GM12878 (cell line): ENCODE data around the gene VASH2. TPM values are rescaled to one million over a fixed set of nuclear protein-coding genes. Genes with fewer than 3 reads are reported as not detected.

Experiments
- ATAC-seq: fragments of 200-7000 bp; cut with Tn5 transposase; 3 replicates; pipeline ENCODE4 v1.9.1; 2020; ENCODE audit warnings: mild to moderate bottlenecking, moderate library complexity
- BruUV-seq: library from RNA; stranded (reverse); fragments of 400-500 nt; replicated peaks from 2 replicates; lab custom pipeline; 2021; lab: Mats Ljungman, UMichigan
- CTCF ChIA-PET: fragments of 300-600 bp; sonication (Branson Sonifier 250); formaldehyde crosslinking; extraction: SDS; loops from one replicate; lab custom pipeline; 2021; ENCODE audit warnings: inconsistent platforms; lab: Yijun Ruan, JAX
- POLR2A ChIA-PET: fragments of 350-600 bp; formaldehyde crosslinking; extraction: SDS; loops from one replicate; lab custom pipeline; 2021; ENCODE audit warnings: inconsistent platforms; lab: Charles Lee
- RAD21 ChIA-PET: fragments of 300-600 bp; sonication (Branson Sonifier 250); formaldehyde crosslinking; loops from one replicate; lab custom pipeline; 2023; ENCODE audit warnings: antibody characterized with exemption; ENCODE audit not compliant: unreplicated experiment; lab: Charles Lee
- SMC1A ChIA-PET: fragments of 300-600 bp; sonication (Branson Sonifier 250); formaldehyde crosslinking; loops from one replicate; lab custom pipeline; 2023; ENCODE audit not compliant: unreplicated experiment, uncharacterized antibody; lab: Charles Lee
- DNase-seq: peaks from one replicate; pipeline ENCODE4 v3.0.0-alpha.2; 2011; ENCODE audit warnings: low read depth, low spot score
- FAIRE-seq: peaks from 3 replicates; lab custom pipeline; 2011; peaks lifted over from hg19 to GRCh38; lab: Jason Lieb, UNC
- H2AFZ ChIP-seq: 2 replicates; pipeline ENCODE4 v1.6.0; 2011; ENCODE audit warnings: low read depth, low read length, control low read depth; ENCODE audit not compliant: control insufficient read depth
- H3K27ac ChIP-seq: 2 replicates; pipeline ENCODE4 v1.5.1; 2011; ENCODE audit warnings: control low read depth; ENCODE audit not compliant: control insufficient read depth, insufficient read depth
- H3K27me3 ChIP-seq, 2 experiments: replicated peaks in 1 of 2; 2 replicates each; pipeline versions ENCODE4 v1.6.0 to v1.6.1; 2011; ENCODE audit warnings: low read length in 1 of 2; ENCODE audit not compliant: control insufficient read depth in 2 of 2, insufficient read depth in 2 of 2
- H3K36me3 ChIP-seq, 2 experiments: 2 replicates each; pipeline ENCODE4 v1.5.1; 2011; ENCODE audit warnings: low read length in 1 of 2; ENCODE audit not compliant: control insufficient read depth in 2 of 2, insufficient read depth in 2 of 2
- H3K4me1 ChIP-seq: 2 replicates; pipeline ENCODE4 v1.6.1; 2011; ENCODE audit warnings: mild to moderate bottlenecking, low read length, moderate library complexity, mixed read lengths; ENCODE audit not compliant: control insufficient read depth, insufficient read depth
- H3K4me2 ChIP-seq: 2 replicates; pipeline ENCODE4 v1.6.0; 2011; ENCODE audit warnings: control low read depth; ENCODE audit not compliant: control insufficient read depth, insufficient read depth
- H3K4me3 ChIP-seq: fragments of 200-600 bp; sonication (generic); 2 replicates; pipeline ENCODE4 v1.5.1; 2016
- H3K79me2 ChIP-seq: 2 replicates; pipeline ENCODE4 v1.6.0; 2011; ENCODE audit warnings: low read length; ENCODE audit not compliant: control insufficient read depth, insufficient read depth
- H3K9ac ChIP-seq: 2 replicates; pipeline ENCODE4 v1.8.0; 2011; ENCODE audit warnings: low read length, control low read depth, mixed read lengths; ENCODE audit not compliant: control insufficient read depth, insufficient read depth
- H3K9me3 ChIP-seq: replicated peaks from 3 replicates; pipeline ENCODE4 v1.5.1; 2011; ENCODE audit warnings: mild to moderate bottlenecking, low read length; ENCODE audit not compliant: control insufficient read depth, insufficient read depth
- H4K20me1 ChIP-seq: 2 replicates; pipeline ENCODE4 v1.6.0; 2011; ENCODE audit not compliant: control insufficient read depth, insufficient read depth
- ATF7 ChIP-seq: fragments of 450-650 bp; IDR thresholded peaks from 2 replicates; pipeline ENCODE4 v1.6.1; 2016; ENCODE audit warnings: low read depth, mild to moderate bottlenecking
- CBX3 ChIP-seq: fragments of 200-600 bp; sonication (generic); IDR thresholded peaks from 2 replicates; pipeline ENCODE4 v1.6.1; 2016; ENCODE audit warnings: low read depth, borderline replicate concordance
- CREB1 ChIP-seq: IDR thresholded peaks from 2 replicates; pipeline ENCODE4 v1.6.1; 2012; ENCODE audit warnings: low read depth, mild to moderate bottlenecking, inconsistent platforms
- EED ChIP-seq: sonication (generic); IDR thresholded peaks from 2 replicates; pipeline ENCODE4 v1.6.1; 2016; ENCODE audit warnings: antibody characterized with exemption, low read depth
- ESRRA ChIP-seq: IDR thresholded peaks from 2 replicates; pipeline ENCODE4 v1.6.1; 2012; ENCODE audit warnings: mild to moderate bottlenecking, low read length, improper control_type of control experiment
- EZH2 ChIP-seq: IDR thresholded peaks from 2 replicates; pipeline ENCODE4 v1.6.1; 2012; ENCODE audit warnings: low read depth, mild to moderate bottlenecking, control low read depth, inconsistent platforms, low read length, borderline replicate concordance; ENCODE audit not compliant: control insufficient read depth
- FOS ChIP-seq: IDR thresholded peaks from 3 replicates; pipeline ENCODE4 v1.6.1; 2011; ENCODE audit warnings: borderline replicate concordance; ENCODE audit not compliant: insufficient read length; ENCODE audit errors: extremely low read depth
- FOXK2 ChIP-seq: fragments of 450-650 bp; IDR thresholded peaks from 2 replicates; pipeline ENCODE4 v1.6.1; 2017; ENCODE audit warnings: mild to moderate bottlenecking, moderate library complexity
- IKZF2 ChIP-seq, 2 experiments: fragments of 450-650 bp; IDR thresholded peaks; 2 replicates each; pipeline ENCODE4 v1.6.1; 2017; ENCODE audit warnings: mild to moderate bottlenecking in 2 of 2, moderate library complexity in 2 of 2
- NR2C1 ChIP-seq: fragments of 450-650 bp; IDR thresholded peaks from 2 replicates; pipeline ENCODE4 v1.6.1; 2017; ENCODE audit warnings: antibody characterized with exemption, mild to moderate bottlenecking, moderate library complexity
- SPI1 ChIP-seq: IDR thresholded peaks from 2 replicates; pipeline ENCODE4 v1.6.1; 2011; ENCODE audit warnings: low read depth, mild to moderate bottlenecking, low read length, moderate library complexity, borderline replicate concordance; ENCODE audit not compliant: insufficient read depth
- YBX1 ChIP-seq: fragments of 450-650 bp; IDR thresholded peaks from 2 replicates; pipeline ENCODE4 v1.6.1; 2016; ENCODE audit warnings: antibody characterized with exemption
- ZBED1 ChIP-seq: IDR thresholded peaks from 2 replicates; pipeline ENCODE4 v1.6.1; 2016; ENCODE audit warnings: borderline replicate concordance
- ZNF217 ChIP-seq: fragments of 450-650 bp; IDR thresholded peaks from 2 replicates; pipeline ENCODE4 v1.6.1; 2017; ENCODE audit warnings: antibody characterized with exemption, mild to moderate bottlenecking
- WGBS: methylation state at CpG from one replicate; pipeline ENCODE4 v1.1.6; 2016; ENCODE audit warnings: low lambda C conversion rate; ENCODE audit not compliant: insufficient replicate concordance, insufficient coverage; ENCODE audit errors: missing lambda C conversion rate; 5-methylcytosine and 5-hydroxymethylcytosine counted together
- in situ Hi-C: fragments of 300-500 bp; cut with MboI; formaldehyde crosslinking; loops from 9 replicates; pipeline ENCODE4 v1.14.3; 2018; ENCODE audit warnings: mixed read lengths
- intact Hi-C: fragments of 100-400 bp; cut with micrococcal nuclease; formaldehyde crosslinking; loops from one replicate; pipeline ENCODE4 v1.14.2; 2022; ENCODE audit not compliant: unreplicated experiment
- polyA plus RNA-seq, 11 experiments: library from polyadenylated mRNA; depleted of rRNA in 4 of 11; unstranded in 6 of 11; stranded (reverse) in 5 of 11; fragments of >200 nt; fragmentation: Nextera tagmentation in 4 of 11; fragmentation: Illumina TruSeq in 1 of 11; extraction: Ambion mirVana in 4 of 11; extraction: Trizol in 1 of 11; gene quantifications; 1 replicate in 1 of 11; 2 replicates in 10 of 11; pipeline versions ENCODE4 v1.2.1 to v1.2.3, GENCODE V29; 2011 to 2016; ENCODE audit warnings: inconsistent platforms in 2 of 11, missing spikeins in 2 of 11, low read depth in 1 of 11
- total RNA-seq, 4 experiments: library from RNA; depleted of rRNA in 3 of 4; stranded (reverse); fragments of >200 nt in 3 of 4; fragmentation: Illumina TruSeq in 1 of 4; extraction: Trizol in 1 of 4; gene quantifications; 2 replicates each; pipeline versions ENCODE4 v1.2.1 to v1.2.3, GENCODE V29; 2013 to 2021
- TF ChIP-seq, protein P1 (sequence below): fragments of 450-650 bp; IDR thresholded peaks from 2 replicates; pipeline ENCODE4 v1.6.1; 2017; ENCODE audit warnings: antibody characterized with exemption, mild to moderate bottlenecking, moderate library complexity
- TF ChIP-seq, protein P2 (sequence below): fragments of 450-650 bp; IDR thresholded peaks from 2 replicates; pipeline ENCODE4 v1.6.1; 2017; ENCODE audit warnings: borderline replicate concordance

VASH2 gene
- total and polyA plus RNA-seq, 10 of the 15 experiments (the other 5 are each of a cell fraction or from before 2014, with no cell fraction given), result 5.4 to 29.7 (median 21.7) TPM

DNA sequence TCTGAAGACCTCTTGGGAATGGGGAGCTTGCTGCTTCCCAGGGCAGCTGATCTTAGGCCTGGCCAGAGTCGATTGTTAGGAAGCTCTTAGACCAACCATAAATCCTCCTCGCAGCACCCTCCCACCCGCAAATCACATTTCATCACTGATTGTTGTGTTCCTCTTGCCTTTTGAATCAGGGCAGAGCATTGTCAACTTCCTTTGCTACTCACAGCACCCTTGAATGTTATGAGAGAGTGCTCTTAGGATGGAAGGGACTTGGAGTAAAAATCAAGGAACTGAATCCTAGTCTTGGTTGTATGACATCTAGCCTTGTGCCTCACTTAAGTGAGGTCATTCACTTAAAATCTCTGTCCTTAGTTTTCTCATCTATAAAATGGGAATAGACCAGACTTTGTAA lies 3.0 kb downstream of the VASH2 start:
- no peak for TF ChIP-seq ATF7
- peak in 1 of 2 experiments; percentile 14; a peak in 1 of 4 replicates for TF ChIP-seq IKZF2 (IDR thresholded peaks at IDR 0.05)
- TF ChIP-seq, protein P1, sequence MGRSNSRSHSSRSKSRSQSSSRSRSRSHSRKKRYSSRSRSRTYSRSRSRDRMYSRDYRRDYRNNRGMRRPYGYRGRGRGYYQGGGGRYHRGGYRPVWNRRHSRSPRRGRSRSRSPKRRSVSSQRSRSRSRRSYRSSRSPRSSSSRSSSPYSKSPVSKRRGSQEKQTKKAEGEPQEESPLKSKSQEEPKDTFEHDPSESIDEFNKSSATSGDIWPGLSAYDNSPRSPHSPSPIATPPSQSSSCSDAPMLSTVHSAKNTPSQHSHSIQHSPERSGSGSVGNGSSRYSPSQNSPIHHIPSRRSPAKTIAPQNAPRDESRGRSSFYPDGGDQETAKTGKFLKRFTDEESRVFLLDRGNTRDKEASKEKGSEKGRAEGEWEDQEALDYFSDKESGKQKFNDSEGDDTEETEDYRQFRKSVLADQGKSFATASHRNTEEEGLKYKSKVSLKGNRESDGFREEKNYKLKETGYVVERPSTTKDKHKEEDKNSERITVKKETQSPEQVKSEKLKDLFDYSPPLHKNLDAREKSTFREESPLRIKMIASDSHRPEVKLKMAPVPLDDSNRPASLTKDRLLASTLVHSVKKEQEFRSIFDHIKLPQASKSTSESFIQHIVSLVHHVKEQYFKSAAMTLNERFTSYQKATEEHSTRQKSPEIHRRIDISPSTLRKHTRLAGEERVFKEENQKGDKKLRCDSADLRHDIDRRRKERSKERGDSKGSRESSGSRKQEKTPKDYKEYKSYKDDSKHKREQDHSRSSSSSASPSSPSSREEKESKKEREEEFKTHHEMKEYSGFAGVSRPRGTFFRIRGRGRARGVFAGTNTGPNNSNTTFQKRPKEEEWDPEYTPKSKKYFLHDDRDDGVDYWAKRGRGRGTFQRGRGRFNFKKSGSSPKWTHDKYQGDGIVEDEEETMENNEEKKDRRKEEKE, result no peak
- TF ChIP-seq, protein P2, sequence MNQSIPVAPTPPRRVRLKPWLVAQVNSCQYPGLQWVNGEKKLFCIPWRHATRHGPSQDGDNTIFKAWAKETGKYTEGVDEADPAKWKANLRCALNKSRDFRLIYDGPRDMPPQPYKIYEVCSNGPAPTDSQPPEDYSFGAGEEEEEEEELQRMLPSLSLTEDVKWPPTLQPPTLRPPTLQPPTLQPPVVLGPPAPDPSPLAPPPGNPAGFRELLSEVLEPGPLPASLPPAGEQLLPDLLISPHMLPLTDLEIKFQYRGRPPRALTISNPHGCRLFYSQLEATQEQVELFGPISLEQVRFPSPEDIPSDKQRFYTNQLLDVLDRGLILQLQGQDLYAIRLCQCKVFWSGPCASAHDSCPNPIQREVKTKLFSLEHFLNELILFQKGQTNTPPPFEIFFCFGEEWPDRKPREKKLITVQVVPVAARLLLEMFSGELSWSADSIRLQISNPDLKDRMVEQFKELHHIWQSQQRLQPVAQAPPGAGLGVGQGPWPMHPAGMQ, result no peak
- TF ChIP-seq ESRRA, result no peak
- no peak for TF ChIP-seq EZH2
- TF ChIP-seq ZNF217, result 0 out of 2 replicates have a peak, but pooled peaks have one; percentile 34
- no peak for TF ChIP-seq CBX3
- TF ChIP-seq ZBED1, result no peak
- no peak for TF ChIP-seq FOS
- no peak for TF ChIP-seq YBX1
- peak; percentile 14; the same call in 1 of the 2 replicates for TF ChIP-seq SPI1
- TF ChIP-seq EED, result peak; percentile 17; the same call in 1 of the 2 replicates
- TF ChIP-seq FOXK2, result no peak
- TF ChIP-seq NR2C1, result no peak
- TF ChIP-seq CREB1, result no peak
- Histone ChIP-seq H3K9me3 (no peaks in the 10 kb centered on the region), H3K79me2 (peaks cover 76% of the 10 kb centered on the region), H2AFZ (no peak overlapping the region), H3K4me2 (peak overlapping the region; percentile 64), H3K27me3 (no peaks in the 10 kb centered on the region), H3K36me3 (peaks cover 0 to 5% of the 10 kb centered on the region in 2 experiments; a peak in 1 of 4 replicates), H3K4me1 (peaks cover 54% of the 10 kb centered on the region), H3K4me3 (peak overlapping the region; percentile 95), H3K9ac (peak overlapping the region; percentile 77), H4K20me1 (no peaks in the 10 kb centered on the region), H3K27ac (peak overlapping the region; percentile 92)
- intact Hi-C loops (loop anchor here (5.0 kb wide), 2 partner anchors 44 to 341 kb away; no protein-coding TSS in a partner anchor), in situ Hi-C loops (no loop called here)
- ChIA-PET RAD21 (interaction anchor here (1.0 to 3.6 kb wide), 12 partner anchors 9 to 138 kb away, joined by 3 to 17 read pairs (median 6); no protein-coding TSS in a partner anchor), CTCF (interaction anchor here (0.7 to 2.8 kb wide), 11 partner anchors 10 to 497 kb away, joined by 3 to 15 read pairs (median 4); no protein-coding TSS in a partner anchor), SMC1A (interaction anchor here (0.6 to 6.1 kb wide), 17 partner anchors 10 to 140 kb away, joined by 3 to 75 read pairs (median 9); no protein-coding TSS in a partner anchor), POLR2A (interaction anchor here (0.6 to 7.4 kb wide), 11 partner anchors 12 to 162 kb away, joined by 3 to 55 read pairs (median 5); partner anchors contain the start of genes FLVCR1, NSL1 and TATDN3)
- 83% methylated on average over 3 of the region's 3 CpGs for WGBS
- no peak for ATAC-seq
- no peak for FAIRE-seq
- no peak for DNase-seq
- no TSS peak for BruUV-seq
